WTC11 (cell line): Measurements from ENCODE around the gene DDC. TPM values are rescaled to one million over a fixed set of nuclear protein-coding genes. Genes with fewer than 3 reads are reported as not detected.

Source experiments
- ATAC-seq: fragments of 200-7000 bp; cut with Tn5 transposase; 2 replicates; pipeline ENCODE4 v1.10.0; 2021; ENCODE audit warnings: mild to moderate bottlenecking, moderate library complexity
- CTCF ChIA-PET: fragments of 300-600 bp; sonication (Branson Sonifier 250); formaldehyde crosslinking; loops from one replicate; lab custom pipeline; 2021; ENCODE audit warnings: antibody characterized with exemption; lab: Charles Lee
- POLR2A ChIA-PET: fragments of 350-600 bp; sonication (Branson Sonifier 250); formaldehyde crosslinking; loops from one replicate; lab custom pipeline; 2021; ENCODE audit warnings: antibody characterized with exemption; lab: Charles Lee
- DNase-seq: peaks from one replicate; pipeline ENCODE4 v3.0.0; 2021; ENCODE audit warnings: low spot score
- H3K27ac Mint-ChIP-seq: 2 replicates; pipeline ENCODE4 v1.8.0; 2021; ENCODE audit warnings: mixed read lengths
- H3K27me3 Mint-ChIP-seq: 2 replicates; pipeline ENCODE4 v1.8.0; 2021; ENCODE audit warnings: low read depth, mild to moderate bottlenecking, moderate library complexity, mixed read lengths
- H3K36me3 Mint-ChIP-seq: 2 replicates; pipeline ENCODE4 v1.8.0; 2021; ENCODE audit warnings: mixed read lengths
- H3K4me1 Mint-ChIP-seq: 2 replicates; pipeline ENCODE4 v1.8.0; 2022; ENCODE audit warnings: mixed read lengths
- H3K4me3 Mint-ChIP-seq: 2 replicates; pipeline ENCODE4 v1.8.0; 2021; ENCODE audit warnings: mild to moderate bottlenecking, moderate library complexity, mixed read lengths
- H3K9me3 Mint-ChIP-seq: 2 replicates; pipeline ENCODE4 v1.8.0; 2021; ENCODE audit warnings: mixed read lengths
- AR ChIP-seq: fragments of 250-450 bp; sonication (Bioruptor Pico); IDR thresholded peaks from 2 replicates; pipeline ENCODE4 v1.9.0; 2021; ENCODE audit warnings: mild to moderate bottlenecking
- ATF1 ChIP-seq: sonication (generic); formaldehyde crosslinking; IDR thresholded peaks from 2 replicates; pipeline ENCODE4 v1.8.1; 2023; ENCODE audit warnings: mild to moderate bottlenecking, moderate library complexity, missing genetic modification reagents
- CDX4 ChIP-seq: fragments of 250-450 bp; sonication (Bioruptor Pico); IDR thresholded peaks from 2 replicates; pipeline ENCODE4 v1.9.0; 2021; ENCODE audit warnings: moderate library complexity, mild to moderate bottlenecking, inconsistent platforms, borderline replicate concordance
- FOXP1 ChIP-seq: sonication (generic); formaldehyde crosslinking; IDR thresholded peaks from 2 replicates; pipeline ENCODE4 v1.8.0; 2022; ENCODE audit warnings: missing genetic modification reagents, mild to moderate bottlenecking, moderate library complexity, borderline replicate concordance
- GABPB1 ChIP-seq: sonication (generic); formaldehyde crosslinking; IDR thresholded peaks from 2 replicates; pipeline ENCODE4 v1.8.1; 2023; ENCODE audit warnings: mild to moderate bottlenecking, missing genetic modification reagents
- HMGA2 ChIP-seq: fragments of 250-450 bp; sonication (Bioruptor Pico); IDR thresholded peaks from 2 replicates; pipeline ENCODE4 v1.4.0; 2021; ENCODE audit warnings: mild to moderate bottlenecking, moderate library complexity
- JUN ChIP-seq: sonication (generic); formaldehyde crosslinking; IDR thresholded peaks from 2 replicates; pipeline ENCODE4 v1.8.0; 2023; ENCODE audit warnings: mild to moderate bottlenecking, missing genetic modification reagents
- MXD4 ChIP-seq: fragments of 250-450 bp; sonication (Bioruptor Pico); IDR thresholded peaks from 2 replicates; pipeline ENCODE4 v1.8.0; 2021; ENCODE audit warnings: mild to moderate bottlenecking, moderate library complexity, borderline replicate concordance
- NR1H2 ChIP-seq: sonication (generic); formaldehyde crosslinking; IDR thresholded peaks from 2 replicates; pipeline ENCODE4 v1.9.0; 2021; ENCODE audit warnings: mild to moderate bottlenecking, moderate library complexity, missing genetic modification reagents
- NR2C2 ChIP-seq: sonication (generic); formaldehyde crosslinking; IDR thresholded peaks from 2 replicates; pipeline ENCODE4 v1.8.0; 2022; ENCODE audit warnings: mild to moderate bottlenecking, missing genetic modification reagents
- PREB ChIP-seq: sonication (generic); formaldehyde crosslinking; IDR thresholded peaks from 2 replicates; pipeline ENCODE4 v1.8.1; 2022; ENCODE audit warnings: mild to moderate bottlenecking, missing genetic modification reagents, moderate library complexity, borderline replicate concordance
- SOX15 ChIP-seq: fragments of 250-450 bp; sonication (Bioruptor Pico); IDR thresholded peaks from 2 replicates; pipeline ENCODE4 v1.9.0; 2021; ENCODE audit warnings: mild to moderate bottlenecking
- SP1 ChIP-seq: sonication (generic); formaldehyde crosslinking; conservative IDR thresholded peaks from 2 replicates; pipeline ENCODE4 v1.8.1; 2022; ENCODE audit warnings: missing genetic modification reagents
- TEAD4 ChIP-seq: sonication (generic); formaldehyde crosslinking; IDR thresholded peaks from 2 replicates; pipeline ENCODE4 v1.8.0; 2022; ENCODE audit warnings: mild to moderate bottlenecking, missing genetic modification reagents
- ZNF138 ChIP-seq: sonication (generic); formaldehyde crosslinking; conservative IDR thresholded peaks from 2 replicates; pipeline ENCODE4 v1.8.1; 2022; ENCODE audit warnings: mild to moderate bottlenecking, moderate library complexity, missing genetic modification reagents
- ZNF317 ChIP-seq: sonication (generic); formaldehyde crosslinking; IDR thresholded peaks from 2 replicates; pipeline ENCODE4 v1.8.1; 2023; ENCODE audit warnings: low read depth, mild to moderate bottlenecking, moderate library complexity, missing genetic modification reagents, borderline replicate concordance
- ZNF416 ChIP-seq: fragments of 250-450 bp; sonication (Bioruptor Pico); IDR thresholded peaks from 2 replicates; pipeline ENCODE4 v1.9.0; 2021; ENCODE audit warnings: mild to moderate bottlenecking, inconsistent platforms
- ZNF512 ChIP-seq: sonication (generic); formaldehyde crosslinking; IDR thresholded peaks from 2 replicates; pipeline ENCODE4 v1.8.1; 2022; ENCODE audit warnings: missing genetic modification reagents, borderline replicate concordance
- ZSCAN18 ChIP-seq: fragments of 250-450 bp; sonication (Bioruptor Pico); IDR thresholded peaks from 2 replicates; pipeline ENCODE4 v2.1.2; 2022; ENCODE audit warnings: mild to moderate bottlenecking, moderate library complexity
- total RNA-seq: library from RNA; stranded (reverse); gene quantifications from 3 replicates; pipeline ENCODE4 v1.2.3, GENCODE V29; 2021

DDC gene
- total RNA-seq, 1 experiment from 2014 or later: not detected

- Mint-ChIP-seq H3K4me3 (no peak overlapping the region), H3K9me3 (peaks cover 21% of the 10 kb centered on the region), H3K36me3 (peaks cover 9% of the 10 kb centered on the region; the same call in 1 of the 2 replicates), H3K27ac (no peak overlapping the region), H3K27me3 (no peaks in the 10 kb centered on the region; the same call in 1 of the 2 replicates), H3K4me1 (0 out of 2 replicates have a peak, but pooled peaks cover 3% of the 10 kb centered on the region)
- POLR2A ChIA-PET: no interaction called here
- CTCF ChIA-PET: no interaction called here
- DNase-seq (no peak), ATAC-seq (no peak)
- TF ChIP-seq NR1H2 (CRISPR knock-in tag): no peak
- TF ChIP-seq ZNF317 (CRISPR knock-in tag): no peak
- TF ChIP-seq ZSCAN18 (CRISPR knock-in tag): no peak
- TF ChIP-seq ZNF512 (CRISPR knock-in tag): no peak
- no peak for TF ChIP-seq AR (CRISPR knock-in tag)
- TF ChIP-seq SOX15 (CRISPR knock-in tag): no peak
- no peak for TF ChIP-seq MXD4 (CRISPR knock-in tag)
Measured at GRCh38 chr7:50492770-50493519, 72.3 kb downstream of the DDC start.

- H3K9me3 Mint-ChIP-seq: peaks cover 30% of the 10 kb centered on the region
- 0 out of 2 replicates have a peak, but pooled peaks cover 3% of the 10 kb centered on the region for H3K4me1 Mint-ChIP-seq
- H3K4me3 Mint-ChIP-seq: no peak overlapping the region
- ChIA-PET POLR2A (no interaction called here), CTCF (no interaction called here)
- H3K27ac Mint-ChIP-seq: no peak overlapping the region
- DNase-seq (no peak), ATAC-seq (no peak)
- no peak for TF ChIP-seq CDX4 (CRISPR knock-in tag)
- no peak for TF ChIP-seq PREB (CRISPR knock-in tag)
- TF ChIP-seq MXD4 (CRISPR knock-in tag): no peak
- TF ChIP-seq NR2C2 (CRISPR knock-in tag): no peak
- TF ChIP-seq ZNF416 (CRISPR knock-in tag): no peak
- TF ChIP-seq ATF1 (CRISPR knock-in tag): no peak
- no peak for TF ChIP-seq FOXP1 (CRISPR knock-in tag)
- no peak for TF ChIP-seq JUN (CRISPR knock-in tag)
- no peak for TF ChIP-seq SP1 (CRISPR knock-in tag)
- no peak for TF ChIP-seq ZNF317 (CRISPR knock-in tag)
- TF ChIP-seq HMGA2 (CRISPR knock-in tag): no peak
- no peak for TF ChIP-seq ZNF138 (CRISPR knock-in tag)
- no peak for TF ChIP-seq TEAD4 (CRISPR knock-in tag)
- no peak for TF ChIP-seq GABPB1 (CRISPR knock-in tag)
- peaks cover 13% of the 10 kb centered on the region for H3K36me3 Mint-ChIP-seq
- no peaks in the 10 kb centered on the region; the same call in 1 of the 2 replicates for H3K27me3 Mint-ChIP-seq
Measured at GRCh38 chr7:50491943-50492342, 73.3 kb downstream of the DDC start.
